DMS114 treated with DMSO at 0.1 percent for 48 hours (cell line): ENCODE results near the gene SAPCD1.

Experiments
- DNase-seq: peaks from one replicate; lab custom pipeline; 2025; ENCODE audit not compliant: unreplicated experiment; lab: John Stamatoyannopoulos, UW

SAPCD1 gene

GRCh38 chr6:31750411-31751022 is 11.9 kb upstream of the SAPCD1 start:
- DNase-seq, result no peak

DNA sequence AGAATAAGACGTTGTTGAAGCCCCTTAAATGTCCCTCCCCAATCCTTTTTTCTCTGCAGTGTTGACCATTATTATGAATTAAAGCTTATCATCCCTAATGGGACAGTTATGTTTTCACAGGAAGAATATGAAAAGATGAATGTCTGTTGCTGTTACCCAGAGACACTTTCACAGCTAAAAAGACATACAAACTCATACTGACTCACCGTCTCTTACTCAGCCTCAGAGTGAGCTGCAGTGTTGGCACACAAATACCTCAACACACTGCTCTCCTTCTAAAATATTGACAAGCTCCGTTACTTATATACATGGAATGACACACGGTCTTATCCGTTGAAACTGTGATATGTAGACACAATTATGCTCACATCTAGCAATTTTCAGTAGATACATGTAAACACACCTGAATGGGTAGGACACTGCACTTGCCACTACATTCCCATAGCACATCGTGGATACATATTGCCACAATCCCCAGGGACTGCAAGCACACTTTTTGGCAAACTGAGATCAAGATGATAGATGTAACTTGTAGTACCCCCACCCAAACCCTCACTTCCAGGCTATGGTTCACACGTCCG is 9.6 kb upstream of the SAPCD1 start:
- DNase-seq, result no peak

GRCh38 chr6:31758281-31758680 is 4.2 kb upstream of the SAPCD1 start:
- no peak for DNase-seq

DNA sequence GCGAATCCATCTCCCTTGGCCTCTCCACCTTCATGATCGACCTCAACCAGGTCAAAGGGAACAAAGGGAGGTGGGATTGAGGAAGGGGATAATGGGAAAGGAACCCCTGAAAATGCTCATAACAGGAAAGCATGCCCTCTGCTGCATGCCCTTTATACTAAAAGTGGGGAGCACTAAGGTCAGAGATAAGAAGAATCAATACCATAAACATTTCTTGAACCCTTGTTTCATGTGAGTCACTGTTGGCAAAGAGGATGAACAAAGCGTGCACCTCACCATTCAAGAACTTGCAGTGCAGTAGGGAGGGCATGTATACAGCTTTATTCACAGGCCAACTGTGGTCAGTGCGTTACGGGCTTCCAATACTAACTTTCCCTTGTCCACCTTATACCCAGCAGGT is 1.7 kb upstream of the SAPCD1 start:
- DNase-seq, result no peak

DNA sequence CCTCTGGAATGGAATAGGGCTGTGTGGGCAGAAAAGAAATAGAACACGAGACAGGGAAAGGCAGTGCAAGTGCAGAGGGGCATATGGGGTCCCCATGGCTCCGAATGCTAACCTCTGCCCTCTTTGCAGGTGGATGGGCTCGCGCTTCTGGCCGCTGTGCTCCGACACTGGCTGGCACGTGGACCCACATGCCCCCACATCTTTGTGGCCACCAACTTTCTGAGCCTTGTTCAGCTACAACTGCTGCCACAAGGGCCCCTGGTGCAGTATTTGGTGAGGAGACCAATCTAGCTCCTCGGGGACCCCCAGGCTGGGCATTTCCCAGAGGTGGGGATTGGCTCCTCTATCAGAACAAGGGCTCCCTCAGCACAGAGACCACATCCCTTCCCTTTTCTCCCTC is 1.1 kb upstream of the SAPCD1 start:
- no peak for DNase-seq

GRCh38 chr6:31762878-31763618 is 592 bp downstream of the SAPCD1 start:
- DNase-seq, result no peak

- no peak for DNase-seq
Measured at GRCh38 chr6:31763619-31763940, 1.1 kb downstream of the SAPCD1 start.

GRCh38 chr6:31764198-31764597 is 1.7 kb downstream of the SAPCD1 start:
- no peak for DNase-seq

- no peak for DNase-seq
Measured at GRCh38 chr6:31765559-31765909, 3.1 kb downstream of the SAPCD1 start.

DNA sequence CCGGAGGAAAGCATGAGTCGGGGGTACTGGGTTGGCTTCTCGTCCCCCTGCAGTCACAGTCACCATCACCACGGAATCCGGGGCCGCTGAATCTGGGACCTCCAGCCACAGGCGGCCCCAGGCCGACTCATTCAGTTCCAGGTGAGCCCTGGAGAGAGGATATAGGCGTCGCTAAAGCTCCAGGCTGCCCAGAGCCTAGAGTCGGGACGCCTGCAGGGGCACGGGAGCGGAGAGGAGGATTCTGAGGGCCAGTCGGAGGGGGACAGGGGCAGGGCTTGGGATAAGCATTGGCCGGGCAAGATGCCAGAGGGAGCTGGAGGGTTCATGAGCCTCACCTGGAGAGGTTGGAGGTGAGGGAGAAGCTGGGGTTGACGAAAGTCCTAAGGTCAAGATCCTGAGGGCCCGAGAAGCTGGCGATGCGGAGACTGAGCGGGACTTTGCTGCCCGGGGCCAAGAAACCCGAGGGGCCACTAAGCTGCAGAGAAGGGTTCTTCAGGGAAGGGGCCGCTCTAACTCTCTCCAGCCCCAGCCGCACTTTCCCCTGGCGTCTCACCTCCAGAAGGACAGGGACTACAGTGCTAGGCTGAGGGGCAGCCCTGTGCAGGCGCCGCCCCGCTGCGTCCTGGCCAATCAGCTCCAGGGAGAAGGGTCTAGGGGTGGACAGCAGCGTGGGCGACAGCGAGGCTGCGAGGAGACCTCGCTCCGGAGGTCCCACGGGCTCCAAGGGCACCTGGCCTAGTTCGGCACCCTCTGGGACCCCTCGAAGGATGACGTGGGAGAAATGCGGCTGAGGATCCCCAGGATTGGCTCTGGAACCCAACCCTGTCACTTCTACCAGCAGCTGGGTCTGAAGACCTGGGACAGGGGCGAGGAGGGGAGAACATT is 3.7 kb downstream of the SAPCD1 start:
- DNase-seq, result no peak

DNA sequence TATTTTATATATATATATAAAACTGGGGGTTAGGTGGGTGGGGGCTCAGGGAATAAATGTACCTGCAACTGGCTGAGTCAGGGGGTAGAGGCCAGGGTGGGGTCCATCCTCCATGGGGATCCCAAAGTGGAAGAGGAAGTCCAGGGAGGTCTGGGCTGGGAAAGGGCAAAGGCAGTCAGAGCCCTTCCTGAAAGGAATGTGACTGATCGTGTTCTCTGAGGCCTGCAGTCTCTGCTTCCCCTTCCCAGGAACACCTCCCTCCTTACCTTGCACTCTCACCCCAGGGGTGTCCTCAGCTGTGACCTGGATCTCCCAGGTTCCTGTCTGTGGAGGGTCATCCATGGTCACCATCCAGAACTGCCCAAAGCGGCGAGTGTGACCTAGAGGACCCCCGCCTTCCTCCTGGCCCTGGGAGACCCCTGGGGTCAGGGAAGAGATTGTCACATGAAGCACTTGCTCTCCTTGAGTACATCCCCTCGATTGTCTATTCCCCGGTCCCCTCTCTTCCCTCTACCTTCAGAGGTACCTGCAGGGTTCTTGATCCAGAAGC is 4.7 kb downstream of the SAPCD1 start:
- DNase-seq, result no peak

GRCh38 chr6:31768363-31769257 is 6.2 kb downstream of the SAPCD1 start:
- no peak for DNase-seq

DNA sequence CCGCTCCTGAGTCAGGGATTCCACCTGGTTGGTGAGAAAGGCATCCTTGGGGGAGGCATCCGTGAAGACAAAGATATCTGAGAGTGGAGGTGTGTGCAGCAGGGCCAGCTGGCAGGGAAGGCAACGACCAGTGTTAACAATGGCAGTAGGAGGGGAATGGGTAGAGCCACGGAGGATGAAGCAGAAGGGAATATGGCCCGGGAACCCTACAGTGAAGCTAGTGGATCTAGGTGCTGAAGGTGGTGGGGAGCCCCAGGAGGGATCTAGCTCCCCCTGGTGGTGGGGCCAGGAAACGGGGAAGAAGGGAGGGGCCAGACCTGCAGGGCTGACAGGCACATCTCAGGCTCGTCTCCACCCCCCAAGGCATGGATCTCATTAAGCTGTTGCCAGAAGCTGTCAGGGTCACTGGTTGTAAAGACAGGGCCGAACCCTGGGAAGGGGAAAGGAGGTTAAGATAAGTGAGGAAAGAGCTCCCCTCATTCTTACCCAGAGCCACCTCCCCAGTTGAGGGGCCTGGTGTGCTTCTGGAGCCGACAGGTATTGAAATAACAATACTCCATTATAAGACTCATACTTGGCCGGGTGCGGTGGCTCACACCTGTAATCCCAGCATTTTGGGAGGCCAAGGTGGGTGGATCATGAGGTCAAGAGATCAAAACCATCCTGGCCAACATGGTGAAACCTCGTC is 7.4 kb downstream of the SAPCD1 start:
- DNase-seq, result peak; percentile 56

GRCh38 chr6:31770860-31771259 is 8.4 kb downstream of the SAPCD1 start:
- DNase-seq, result no peak

DNA sequence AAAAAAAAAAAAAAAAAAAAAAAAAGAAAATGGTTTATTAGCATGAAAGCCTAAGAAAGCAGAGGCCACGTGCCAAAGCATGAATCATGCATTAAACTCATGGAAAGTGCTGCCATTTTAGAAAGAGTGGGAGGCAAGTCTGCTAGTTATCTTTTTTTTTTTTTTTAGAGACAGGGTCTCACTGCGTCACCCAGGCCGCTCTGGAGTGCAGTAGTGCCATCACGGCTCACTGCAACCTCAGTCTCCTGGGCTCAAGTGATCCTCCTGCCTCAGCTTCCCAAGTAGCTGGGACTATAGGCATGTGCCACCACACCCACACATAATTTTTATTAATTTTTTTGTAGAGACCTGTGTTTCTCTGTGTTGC is 9.5 kb downstream of the SAPCD1 start:
- DNase-seq, result no peak

DNA sequence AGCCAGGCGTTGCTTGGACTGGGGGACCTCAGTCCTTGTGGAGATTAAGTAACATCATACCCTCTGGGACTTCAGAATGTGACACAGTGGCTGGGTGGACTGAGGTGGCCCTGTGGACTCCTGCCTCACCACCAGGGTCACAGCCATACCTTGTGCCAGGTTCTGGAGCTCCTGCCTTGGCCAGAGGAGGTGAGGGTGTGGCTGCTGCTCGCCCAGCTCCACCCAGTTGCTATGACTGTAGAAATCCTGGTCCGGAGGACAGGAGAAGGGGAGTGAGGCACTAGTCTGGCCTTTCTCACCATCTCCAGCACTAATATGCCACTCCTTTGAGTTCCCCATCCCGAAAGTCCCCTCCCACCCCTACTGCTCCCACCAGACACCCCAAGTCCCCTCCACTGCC is 12.7 kb downstream of the SAPCD1 start:
- DNase-seq, result no peak

- DNase-seq, result no peak
Measured at GRCh38 chr6:31775633-31776484, 13.4 kb downstream of the SAPCD1 start.

DNA sequence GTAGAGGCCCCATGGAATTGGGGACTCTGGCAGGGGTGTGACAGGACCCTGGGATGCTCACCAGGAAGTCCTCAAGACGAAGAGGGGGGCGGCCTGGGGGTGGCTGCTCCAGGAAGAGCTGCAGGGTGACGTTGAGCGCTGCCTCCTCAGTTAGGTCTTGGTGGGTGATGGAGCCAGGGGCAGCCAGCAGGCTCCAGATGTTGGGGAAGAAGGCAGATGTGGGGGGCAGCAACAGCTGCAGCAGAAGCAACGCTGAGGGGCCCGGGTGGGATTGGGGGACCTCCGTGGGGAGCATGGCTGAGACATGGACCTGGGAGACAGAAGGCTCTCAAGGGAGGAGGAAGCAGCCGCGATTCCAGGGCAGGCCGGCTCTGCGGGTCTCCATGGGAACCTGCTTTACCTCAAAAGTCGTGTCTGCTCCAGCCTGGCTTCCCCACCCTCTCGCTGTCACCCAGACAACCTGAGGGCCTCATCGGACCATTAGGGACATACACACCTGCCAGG is 14.1 kb downstream of the SAPCD1 start:
- DNase-seq, result no peak
